COR-L47 (cell line): ENCODE measurements around the gene NTN1.

Experiments used
- DNase-seq: peaks from one replicate; lab custom pipeline; 2025; lab: John Stamatoyannopoulos, UW

The NTN1 gene

GRCh38 chr17:9199571-9200551 lies 178.6 kb downstream of the NTN1 start:
- no peak for DNase-seq

DNA sequence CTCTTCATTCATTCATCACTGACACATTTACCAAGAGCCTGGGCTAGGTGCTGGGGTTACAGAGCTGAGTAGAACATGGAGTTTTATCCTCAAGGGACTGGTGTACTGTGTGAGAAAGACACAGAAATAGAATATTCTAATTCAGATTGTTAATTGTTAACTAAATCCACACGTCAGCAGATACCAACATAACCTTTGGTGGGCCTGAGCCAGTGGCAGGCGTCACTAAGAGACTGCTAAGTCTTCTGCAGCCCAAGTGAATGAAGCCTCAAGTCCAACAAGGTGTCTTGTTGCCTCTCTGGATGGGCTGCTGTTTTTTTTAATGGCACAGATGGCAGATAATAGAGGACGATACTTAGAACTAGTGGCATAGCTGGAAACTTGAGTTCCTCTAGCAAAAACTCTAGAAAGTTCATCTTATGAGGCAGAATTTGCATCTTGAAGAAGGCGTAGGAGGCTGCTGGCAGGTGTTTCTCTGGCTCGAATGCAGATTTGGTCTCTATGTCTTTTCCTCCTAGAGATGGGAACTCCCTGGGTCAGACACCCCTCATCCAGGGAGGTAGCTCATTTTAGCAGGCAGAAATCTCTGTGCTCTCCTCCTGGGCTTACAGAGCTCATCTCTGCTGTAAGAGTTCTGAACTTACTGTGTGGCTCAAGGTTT lies 179.5 kb downstream of the NTN1 start:
- DNase-seq = no peak

GRCh38 chr17:9202532-9202931 lies 181.2 kb downstream of the NTN1 start:
- no peak for DNase-seq

DNA sequence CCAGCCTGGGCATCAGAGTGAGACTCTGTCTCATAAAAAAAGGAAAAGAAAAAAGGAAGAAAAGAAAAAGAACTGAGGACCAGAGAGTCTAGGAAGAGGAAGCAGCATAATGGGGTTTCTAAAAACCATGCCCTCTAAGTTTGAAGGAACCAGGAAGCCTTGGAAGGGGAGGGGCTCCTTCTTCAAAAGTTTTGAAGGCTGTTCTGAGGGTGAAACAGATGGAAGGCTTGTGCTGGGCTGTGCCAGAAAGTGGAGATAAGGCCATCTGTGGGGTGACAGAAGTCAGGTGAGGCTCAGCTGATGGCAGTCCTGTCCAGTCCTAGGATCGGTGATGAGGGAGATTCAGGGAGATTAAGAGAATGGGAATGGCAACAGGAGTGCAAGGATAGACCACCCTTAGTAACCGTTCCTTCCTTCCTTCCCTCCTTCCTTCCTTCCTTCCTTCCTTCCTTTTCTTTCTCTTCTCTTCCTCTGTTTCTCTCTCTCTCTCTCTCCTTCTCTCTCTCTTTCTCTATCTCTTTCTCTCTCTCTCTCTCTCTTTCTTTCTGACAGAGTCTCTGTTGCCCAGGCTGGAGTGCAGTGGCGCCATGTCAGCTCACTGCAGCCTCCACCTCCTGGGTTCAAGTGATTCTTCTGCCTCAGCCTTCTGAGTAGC lies 182.6 kb downstream of the NTN1 start:
- no peak for DNase-seq

DNA sequence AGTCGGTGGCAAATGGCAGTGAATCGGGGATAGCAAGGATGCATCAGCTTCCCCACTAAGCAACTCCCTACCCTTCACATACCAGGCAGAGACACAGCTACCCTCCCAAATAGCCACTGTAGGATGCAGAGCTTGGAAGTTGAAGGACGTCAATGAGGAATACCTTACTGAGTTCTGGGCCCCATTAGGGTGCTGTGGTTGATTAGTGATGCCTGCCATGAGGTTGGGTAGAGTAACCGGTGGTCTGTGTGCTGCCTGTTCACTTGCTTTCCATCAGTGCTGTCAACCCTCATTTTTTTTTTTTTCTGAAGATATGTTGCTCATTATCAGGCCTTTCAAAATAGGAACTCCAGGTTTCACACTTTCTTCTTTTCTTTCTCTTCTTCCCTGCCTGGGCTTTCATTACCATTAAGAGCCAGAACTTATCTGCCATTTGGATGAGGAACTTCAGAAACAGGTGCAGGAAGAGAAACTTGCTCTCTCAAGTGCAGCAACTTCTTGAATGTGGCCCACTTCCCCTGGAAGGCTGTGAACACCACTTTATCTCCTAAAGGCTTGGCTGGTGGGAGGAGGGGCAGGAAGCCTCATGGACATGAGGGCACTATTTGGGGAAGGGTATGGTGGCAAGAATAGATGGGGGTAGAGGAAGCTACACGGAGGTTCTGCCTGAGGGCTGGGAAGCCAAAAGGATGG lies 183.5 kb downstream of the NTN1 start:
- DNase-seq = no peak

GRCh38 chr17:9205520-9206409 lies 184.5 kb downstream of the NTN1 start:
- DNase-seq = no peak

GRCh38 chr17:9206410-9206703 lies 185.0 kb downstream of the NTN1 start:
- DNase-seq = no peak

- no peak for DNase-seq
Measured at GRCh38 chr17:9206741-9207332, 185.5 kb downstream of the NTN1 start.

DNA sequence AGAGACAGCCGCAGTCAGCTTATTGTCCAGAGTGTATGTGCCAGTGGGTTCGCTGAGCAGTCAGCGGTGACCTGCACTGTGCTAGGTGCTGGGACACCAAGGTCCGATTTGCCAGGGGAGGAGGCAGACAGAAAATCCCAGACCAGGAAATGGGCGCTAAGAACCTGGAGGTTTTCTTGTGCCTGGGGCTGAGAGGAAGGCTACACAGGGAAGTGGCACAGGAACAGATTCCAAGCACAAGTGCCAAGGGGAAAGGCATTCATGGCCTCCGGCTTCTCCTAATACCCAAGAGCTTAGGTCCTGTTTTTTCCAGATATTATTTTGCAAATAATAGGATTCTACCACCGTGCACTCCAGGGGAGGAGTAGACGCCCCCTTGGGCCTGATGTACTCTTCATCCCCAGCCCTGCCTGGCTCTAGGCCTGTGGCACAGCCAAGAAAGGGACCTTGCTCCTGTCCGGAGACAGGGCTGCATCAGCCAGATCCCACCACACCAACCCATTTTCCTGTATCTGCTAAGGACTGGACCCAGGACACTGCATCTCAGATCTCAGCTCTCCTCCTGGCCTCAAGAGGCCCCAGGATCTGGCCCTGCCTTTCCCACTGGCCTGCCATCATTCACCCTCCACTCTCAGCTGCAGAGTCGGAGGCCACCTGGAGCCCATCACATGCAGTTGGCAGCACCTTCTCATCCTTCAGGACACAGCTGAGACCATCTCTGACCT lies 187.2 kb downstream of the NTN1 start:
- no peak for DNase-seq

DNA sequence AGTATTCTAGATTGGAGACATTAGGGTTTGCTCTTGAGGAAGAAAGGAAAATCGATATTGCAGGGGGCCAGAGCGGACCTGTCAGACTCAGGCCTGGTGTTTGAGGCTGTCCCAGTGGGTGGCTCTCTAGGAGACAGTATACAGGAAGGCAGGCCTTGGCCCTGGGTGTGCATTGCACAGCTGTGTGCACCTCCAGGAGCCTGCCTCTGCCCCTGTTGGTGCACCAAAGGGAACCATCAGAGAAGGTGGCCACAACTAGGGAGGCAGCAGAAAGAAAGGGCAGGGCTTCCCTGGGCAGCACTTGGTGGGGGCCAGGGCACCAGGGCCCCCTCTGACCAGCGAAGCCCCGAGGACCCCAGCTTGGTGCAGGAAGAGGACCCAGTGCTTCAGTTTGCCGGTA lies 188.0 kb downstream of the NTN1 start:
- no peak for DNase-seq

- DNase-seq = no peak
Measured at GRCh38 chr17:9209781-9210370, 188.6 kb downstream of the NTN1 start.

GRCh38 chr17:9211133-9211765 lies 189.9 kb downstream of the NTN1 start:
- DNase-seq = no peak

DNA sequence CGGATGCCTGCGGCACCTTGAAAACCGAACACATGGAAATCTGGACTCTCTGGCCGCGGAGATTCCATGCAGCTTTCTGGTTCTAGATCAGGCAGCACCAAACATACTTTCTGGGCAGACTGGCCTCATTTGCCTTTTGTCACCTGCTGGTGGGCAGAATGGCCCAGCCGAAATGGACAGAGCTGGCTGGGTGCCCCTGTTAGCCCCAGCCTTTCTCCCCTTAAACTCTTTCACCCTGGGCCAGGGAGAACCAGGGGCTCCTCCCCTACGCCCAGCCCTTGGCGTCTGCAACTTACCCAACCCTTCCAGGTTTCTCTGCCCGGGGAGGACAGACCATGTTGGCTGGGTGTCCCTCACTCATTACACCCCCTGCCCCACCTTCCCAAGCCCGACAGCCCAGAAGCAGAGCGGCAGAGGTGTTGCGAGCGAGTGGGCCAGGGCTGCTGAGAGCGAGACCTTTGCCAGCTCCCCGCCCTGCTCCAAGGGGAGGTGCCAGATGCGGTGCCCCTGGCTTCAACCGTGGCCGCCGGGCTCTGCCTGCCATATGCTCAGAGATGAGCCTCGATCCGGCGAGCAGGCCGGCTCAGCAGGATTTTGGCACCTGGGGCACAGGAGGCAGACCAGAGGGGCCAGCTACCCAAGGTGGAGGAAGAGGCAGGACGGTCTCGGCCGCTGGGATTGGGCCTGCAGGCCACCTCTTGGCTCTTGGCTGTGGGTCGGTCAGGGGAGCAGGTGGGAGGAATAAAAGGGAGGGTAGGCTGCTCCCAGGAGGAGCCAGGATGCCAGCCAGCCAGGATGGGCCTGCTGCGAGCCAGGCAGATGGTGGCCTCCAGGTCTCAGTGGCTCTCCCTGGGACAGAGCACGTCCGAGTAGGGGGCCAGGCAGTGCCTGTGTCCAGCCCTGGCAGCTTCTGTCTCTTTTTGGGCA lies 191.3 kb downstream of the NTN1 start:
- no peak for DNase-seq

- DNase-seq = no peak
Measured at GRCh38 chr17:9213303-9213640, 192.0 kb downstream of the NTN1 start.

DNA sequence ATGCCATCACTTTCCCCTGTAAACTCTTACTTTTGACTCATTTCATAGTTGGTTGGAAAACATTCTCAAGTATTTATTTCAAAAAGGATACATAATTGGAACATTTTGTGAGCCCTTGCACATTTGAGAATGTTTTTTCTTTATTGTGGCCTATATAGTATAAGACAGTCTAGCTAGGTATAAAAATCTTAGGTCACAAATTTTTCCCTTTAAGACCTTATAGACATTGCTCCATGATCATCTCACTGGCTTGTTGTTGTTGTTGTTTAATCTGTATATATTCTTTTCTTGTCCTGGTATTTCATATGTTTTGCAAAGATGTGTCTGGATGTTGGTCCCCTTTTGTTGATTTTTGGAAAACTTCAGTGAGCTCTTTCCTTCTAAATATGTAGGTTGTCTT lies 194.2 kb downstream of the NTN1 start:
- DNase-seq = no peak

DNA sequence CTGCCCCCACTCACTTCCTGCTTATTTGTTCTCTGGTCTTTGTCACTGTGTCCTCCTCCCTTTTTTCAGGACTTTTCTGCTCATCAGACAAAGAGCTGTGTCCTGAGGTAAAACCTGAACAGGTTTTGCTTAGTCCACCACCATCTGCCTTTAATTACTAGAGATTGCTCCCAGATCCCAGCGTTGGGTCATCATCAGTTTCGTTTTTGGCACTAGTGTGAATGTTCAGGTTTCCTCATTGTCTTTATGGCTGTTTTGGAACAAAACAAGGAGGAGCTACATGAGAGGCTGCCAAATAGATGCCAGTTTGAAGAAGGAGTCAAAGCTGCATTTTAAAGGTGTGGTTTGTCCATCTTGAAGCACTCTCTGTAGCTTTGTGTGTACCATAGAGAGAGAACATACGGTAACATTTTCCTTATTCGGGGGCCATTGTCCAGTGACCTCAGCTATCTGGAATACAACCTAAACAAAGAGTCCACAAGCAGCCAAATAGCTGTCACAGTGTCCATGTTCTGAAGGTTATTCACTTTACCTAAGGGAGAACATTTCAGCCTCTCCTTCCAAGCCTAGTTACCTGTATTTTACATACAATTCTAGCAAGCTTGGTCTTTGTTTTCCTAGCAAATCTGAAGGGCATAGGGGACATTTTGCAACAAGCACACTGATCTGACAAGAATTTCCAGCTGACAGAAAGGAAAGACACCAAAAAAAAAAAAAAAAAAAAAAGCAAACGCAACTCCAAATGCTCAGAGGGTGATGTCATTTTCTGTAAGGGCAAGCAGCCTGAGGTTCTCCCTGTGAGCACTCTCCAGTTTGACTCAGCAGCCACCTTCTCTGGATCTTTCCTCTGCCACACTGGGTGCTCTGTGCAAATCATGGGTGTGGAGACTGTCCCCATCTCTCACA lies 196.1 kb downstream of the NTN1 start:
- no peak for DNase-seq

DNA sequence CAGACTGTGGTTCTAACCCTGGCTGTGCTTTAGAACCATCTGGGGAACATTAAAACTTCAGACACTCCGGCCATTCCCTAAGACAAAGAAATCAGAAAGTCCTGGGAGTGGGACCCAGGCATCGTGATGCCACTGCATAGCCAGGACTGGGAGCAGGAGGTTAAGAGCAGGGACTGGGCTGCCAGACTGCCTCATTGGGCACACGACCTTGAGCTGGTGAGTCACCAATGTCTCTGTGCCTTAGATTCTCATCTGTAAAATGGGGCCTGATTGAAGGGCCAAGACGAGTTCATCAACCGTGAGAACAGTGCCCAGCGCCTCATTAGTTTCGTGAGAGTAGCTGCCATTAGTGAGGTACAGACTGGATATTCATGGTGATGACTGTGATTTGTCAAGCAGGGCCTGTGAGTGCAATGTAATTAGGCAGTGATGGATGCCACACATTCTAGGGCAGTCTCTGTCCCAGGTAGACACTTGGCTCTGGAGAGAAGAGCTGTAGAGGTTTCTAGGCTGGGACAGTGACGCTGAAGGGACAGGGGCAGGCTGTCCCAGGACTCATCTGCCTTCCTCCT lies 196.8 kb downstream of the NTN1 start:
- no peak for DNase-seq
